ENCODE data around the gene CLASP2.
"Not testable (repeated sequence)": the region's sequence is repeated elsewhere in the genome, so short reads cannot be mapped to it uniquely, and the experiment has no call there.

CLASP2 gene

DNA sequence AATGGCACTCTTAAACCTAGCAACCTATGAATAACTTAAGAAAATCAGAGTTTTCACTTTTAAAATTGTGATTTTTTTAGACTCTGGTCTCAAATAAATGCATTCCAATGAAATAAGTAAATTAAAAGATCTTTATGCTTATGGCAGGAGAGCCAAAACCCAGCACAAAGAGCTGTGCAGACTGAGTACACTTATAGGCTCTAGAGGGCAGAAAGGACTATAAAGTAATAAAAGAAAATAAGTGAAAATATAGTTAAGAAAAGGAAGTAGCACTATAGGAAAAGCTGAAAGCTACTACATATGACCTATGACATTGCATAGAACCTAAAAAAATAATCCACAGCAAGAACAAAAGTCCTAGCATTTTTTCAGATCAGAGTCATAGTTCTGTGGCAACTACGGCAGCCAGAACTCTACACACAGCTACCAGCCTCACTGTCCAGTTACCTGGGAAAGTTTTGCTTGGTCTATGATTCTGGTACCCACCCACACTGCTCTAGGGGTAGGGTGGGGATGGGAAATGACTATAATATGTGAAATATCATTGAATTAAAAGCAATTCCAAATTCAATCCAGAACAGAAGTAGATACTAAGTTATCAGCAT lies 30.5 kb downstream of the CLASP2 start:
- no peak for DNase-seq (ENCODE audit: low spot score)

DNA sequence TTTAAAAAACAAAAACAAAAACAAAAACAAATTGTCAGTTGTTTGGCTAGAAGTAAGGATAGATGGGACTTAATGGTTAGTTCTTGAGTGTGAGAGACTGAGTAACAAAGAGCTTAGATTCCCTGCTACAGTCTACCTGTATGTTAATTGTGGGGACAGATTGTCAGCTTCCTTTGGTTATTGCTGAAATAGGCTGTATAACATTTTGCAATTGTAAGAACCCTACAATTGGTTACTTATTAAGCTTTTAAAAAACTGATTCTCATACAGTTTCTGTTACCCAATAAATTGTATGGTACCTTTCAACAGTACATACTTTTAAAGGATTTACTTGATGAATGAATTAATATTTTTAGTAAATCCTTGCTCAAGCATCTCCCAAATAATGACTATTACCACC lies 35.3 kb downstream of the CLASP2 start:
- DNase-seq (ENCODE audit: low spot score), result no peak

DNA sequence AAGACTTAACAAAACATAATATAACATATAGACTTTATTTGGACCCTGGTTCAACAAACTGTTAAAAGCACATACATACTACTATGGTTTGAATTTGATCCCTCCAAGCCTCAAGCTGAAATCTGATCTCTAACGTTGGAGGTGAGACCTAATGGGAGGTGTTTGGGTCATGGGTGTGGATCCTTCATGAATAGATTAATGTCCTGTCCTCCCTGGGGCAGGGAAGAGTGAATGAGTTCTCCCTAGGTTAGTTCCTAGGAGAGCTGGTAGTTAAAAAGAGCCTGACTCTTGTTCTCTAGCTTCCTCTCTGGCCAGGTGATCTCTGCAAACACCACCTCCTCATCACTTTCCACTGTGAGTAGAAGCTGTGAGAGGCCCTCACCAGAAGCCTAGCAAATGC lies 36.4 kb downstream of the CLASP2 start:
- no peak for DNase-seq (ENCODE audit: low spot score)

DNA sequence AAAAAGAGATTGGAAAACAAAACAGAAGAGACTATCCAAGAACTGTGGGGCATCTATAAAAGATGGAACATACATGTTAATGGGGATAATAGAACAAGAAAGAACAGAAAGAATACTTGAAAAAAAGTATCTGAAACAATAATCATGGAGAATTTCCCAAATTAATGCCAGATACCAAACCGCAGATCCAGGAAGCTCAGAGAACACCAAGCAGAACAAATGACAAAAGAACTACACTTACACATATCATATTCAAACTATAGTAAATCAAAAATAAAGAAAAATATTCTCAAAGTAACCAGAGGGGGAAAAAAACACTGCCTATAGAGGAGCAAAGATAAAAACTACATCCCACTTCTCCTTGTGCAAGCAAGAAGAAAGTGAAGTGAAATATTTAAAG lies 40.0 kb downstream of the CLASP2 start:
- no peak for DNase-seq (ENCODE audit: low spot score)

DNA sequence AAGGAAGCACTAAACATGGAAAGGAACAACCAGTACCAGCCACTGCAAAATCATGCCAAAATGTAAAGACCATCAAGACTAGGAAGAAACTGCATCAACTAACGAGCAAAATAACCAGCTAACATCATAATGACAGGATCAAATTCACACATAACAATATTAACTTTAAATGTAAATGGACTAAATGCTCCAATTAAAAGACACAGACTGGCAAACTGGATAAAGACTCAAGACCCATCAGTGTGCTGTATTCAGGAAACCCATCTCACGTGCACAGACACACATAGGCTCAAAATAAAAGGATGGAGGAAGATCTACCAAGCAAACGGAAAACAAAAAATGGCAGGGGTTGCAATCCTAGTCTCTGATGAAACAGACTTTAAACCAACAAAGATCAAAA lies 44.6 kb downstream of the CLASP2 start:
- DNase-seq (ENCODE audit: low spot score), result not testable (repeated sequence)

DNA sequence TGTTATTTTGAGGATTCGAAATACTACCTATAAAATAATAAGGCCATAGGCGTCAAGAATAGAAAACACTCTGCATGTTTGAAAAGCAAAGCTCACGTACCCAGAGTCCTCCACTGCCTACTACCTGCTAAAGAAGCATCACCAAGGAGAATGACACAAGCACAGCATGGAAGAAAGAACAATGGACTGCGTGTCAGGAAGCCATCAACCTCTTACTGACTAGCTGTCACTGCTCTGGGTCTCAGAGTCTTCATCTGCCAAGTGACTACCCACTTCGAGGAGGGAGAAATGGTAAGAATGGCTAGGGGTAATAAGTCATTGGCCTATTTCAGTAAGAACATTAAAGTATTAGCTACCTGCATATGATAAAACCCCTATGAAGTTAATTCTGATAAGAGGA lies 49.4 kb downstream of the CLASP2 start:
- DNase-seq (ENCODE audit: low spot score), result no peak

DNA sequence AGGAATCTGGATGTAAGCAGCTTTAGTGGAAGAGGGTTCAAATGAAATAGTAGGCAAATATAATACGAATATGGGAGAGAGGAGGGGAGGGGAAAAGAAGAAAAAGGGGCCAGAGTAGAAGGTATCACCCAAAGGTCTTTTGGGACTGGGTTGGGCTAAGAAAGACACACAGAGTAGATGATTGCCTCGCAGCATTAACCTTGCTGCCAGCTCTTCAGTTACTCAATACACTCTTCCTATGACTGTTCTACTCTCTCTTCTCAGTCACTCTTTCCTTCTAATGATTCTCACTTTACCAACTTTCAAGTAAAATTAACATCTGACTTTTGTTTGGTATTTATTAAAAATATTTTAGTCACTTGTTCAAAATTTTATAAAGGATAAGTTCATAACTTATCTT lies 52.8 kb downstream of the CLASP2 start:
- DNase-seq (ENCODE audit: low spot score), result no peak

DNA sequence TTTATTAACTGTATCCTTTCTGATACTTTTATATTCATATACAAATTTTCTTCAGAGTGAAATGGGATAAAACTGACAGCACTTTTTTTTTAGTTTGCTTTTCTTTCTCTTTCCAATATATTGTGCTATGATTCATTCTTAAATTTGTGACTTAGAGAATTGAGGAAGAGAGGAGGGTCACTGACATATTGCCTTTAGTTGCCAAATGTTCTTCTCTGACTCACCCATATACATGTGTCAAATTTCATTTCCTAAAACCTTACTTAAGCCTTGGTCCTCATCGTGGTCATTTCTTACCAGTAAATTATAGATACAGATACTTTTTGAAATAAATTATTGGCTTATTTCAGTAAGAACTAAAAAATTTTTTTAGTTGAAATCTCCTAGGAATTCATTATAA lies 53.9 kb downstream of the CLASP2 start:
- no peak for DNase-seq (ENCODE audit: low spot score)

DNA sequence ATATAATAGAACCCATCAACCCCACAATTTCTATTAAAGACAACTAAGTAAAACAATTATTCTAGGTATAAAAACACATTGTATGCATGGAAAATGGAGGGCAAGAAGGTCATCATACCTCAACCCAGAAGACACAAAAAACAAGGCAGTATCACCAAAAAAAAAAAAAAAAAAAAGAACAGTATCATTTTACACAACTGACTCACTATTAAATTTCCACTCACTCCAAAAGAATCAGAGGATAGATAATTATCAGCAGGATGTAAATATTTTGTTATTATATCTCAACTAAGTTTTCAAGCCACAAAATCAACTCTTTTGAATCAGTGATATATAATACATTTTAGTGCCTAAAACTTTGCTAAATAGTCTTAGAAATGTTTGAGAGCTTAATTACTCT lies 55.0 kb downstream of the CLASP2 start:
- DNase-seq (ENCODE audit: low spot score), result no peak

DNA sequence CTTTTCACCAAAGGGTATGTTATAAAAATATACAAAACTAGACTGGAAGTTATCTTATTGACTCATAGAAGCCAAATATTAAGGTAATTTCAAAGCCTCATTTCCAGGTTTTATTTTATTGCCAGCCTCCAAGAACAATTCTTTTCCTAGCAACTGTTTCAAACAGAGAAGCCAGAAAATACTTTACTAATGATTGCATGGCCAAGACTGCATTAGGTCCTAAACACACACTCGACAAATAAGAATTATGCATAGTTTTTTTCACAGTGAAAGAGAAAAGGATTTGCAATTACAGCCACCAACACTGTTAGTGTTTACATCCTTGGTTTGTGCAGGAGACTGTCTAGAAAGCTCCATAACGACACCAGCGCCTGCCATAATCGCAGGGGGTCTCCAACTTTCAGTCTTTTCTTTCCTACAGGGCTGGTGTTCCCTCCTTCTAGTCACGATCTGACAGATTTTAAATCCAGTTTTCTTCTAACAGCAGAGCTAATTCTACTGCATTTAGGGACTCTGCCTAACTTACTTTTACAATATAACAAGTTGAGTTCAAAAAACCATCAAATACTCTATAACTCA lies 58.1 kb downstream of the CLASP2 start:
- DNase-seq (ENCODE audit: low spot score), result no peak

DNA sequence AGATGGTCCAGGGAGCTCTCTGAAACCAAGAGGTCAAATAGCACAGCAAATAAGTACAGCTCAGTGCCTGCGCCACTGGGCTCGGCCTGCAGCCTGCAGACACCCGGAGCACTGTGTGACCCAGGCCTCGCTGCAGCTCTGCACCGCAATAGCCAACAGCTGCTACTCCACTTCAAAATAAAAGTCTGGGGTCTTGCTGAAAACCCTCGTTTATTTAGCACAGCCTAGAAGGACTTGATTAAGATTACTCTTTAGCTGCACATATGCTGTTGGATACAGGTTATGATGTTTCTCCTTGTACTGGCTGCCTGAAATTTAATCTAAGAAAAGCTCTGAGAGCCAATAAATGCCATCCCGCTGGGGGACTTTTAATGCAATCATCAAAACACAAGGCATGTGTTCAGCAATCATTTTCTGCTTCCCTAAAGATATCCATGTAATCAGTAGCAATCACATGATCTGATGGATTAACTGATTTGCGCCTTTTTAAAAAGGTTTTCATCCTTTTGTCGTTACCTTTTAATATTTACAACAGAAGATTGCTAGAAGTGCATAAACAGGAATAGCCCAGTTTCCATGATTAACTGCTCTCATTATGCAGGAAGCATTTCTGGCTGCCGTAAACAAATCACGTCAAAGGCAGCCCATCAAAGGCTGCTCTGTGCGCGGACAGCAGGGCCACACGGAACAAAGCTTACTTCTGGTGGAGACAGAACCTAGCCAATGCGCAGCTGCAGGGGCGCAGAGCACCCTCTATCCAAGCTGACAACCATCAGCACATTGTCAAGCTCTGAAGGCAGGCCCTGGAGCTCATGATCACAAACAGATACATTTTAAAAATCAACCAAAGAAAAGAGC lies 58.8 kb downstream of the CLASP2 start:
- DNase-seq (ENCODE audit: low spot score), result peak; percentile 93

DNA sequence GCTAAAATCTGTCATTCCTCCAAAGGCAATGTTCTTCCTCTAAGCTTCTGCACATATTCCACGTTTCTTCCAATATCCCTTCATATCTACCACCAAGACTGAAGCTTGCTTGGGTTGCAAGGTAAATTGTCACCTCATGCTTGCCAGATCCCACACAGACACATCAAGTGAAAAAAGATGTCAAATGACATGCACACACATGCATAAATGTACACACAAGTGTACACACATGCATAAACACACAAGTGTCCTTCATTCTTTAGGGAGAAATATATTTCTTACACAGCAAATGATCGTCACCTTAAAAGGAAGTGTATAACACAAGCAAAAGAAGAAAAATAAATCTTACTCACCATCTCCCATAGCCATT lies 59.4 kb downstream of the CLASP2 start:
- DNase-seq (ENCODE audit: low spot score), result no peak

DNA sequence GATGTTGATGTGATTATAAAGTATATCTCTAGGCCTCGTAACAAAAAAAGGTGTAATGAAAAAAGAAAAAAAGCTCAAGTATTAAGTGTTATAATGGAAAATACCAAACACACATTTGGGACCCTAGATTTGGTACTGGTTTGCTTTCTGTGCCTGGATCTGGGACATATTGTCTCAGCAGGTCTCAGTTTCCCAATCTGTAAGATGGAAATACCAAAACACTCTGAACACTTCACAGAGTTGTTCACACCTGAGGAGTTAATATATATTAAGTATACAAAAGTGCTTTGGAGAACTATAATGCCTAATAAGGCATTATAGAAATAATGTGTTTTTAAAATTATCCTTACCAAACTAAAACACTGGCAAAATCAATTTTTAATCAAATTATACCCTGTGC lies 60.0 kb downstream of the CLASP2 start:
- DNase-seq (ENCODE audit: low spot score), result no peak

DNA sequence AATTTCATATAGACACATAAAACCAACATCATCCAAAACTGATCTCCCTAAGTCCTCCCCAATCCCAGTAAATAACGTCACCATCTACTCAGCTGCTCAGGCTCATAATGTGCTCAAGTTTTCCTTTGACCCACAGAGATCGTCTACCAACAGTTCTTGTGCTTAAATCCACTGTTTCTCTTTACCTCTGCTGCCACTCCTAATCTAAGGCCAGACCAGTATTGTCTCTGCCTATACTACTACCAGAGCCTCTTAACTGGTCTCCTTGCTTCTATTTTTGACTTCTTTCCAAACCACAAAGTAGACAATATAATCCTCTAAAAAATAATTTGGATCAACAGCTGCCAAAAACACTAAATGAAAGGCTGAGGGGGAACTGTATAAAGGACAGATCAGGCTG lies 65.3 kb downstream of the CLASP2 start:
- DNase-seq (ENCODE audit: low spot score), result no peak

DNA sequence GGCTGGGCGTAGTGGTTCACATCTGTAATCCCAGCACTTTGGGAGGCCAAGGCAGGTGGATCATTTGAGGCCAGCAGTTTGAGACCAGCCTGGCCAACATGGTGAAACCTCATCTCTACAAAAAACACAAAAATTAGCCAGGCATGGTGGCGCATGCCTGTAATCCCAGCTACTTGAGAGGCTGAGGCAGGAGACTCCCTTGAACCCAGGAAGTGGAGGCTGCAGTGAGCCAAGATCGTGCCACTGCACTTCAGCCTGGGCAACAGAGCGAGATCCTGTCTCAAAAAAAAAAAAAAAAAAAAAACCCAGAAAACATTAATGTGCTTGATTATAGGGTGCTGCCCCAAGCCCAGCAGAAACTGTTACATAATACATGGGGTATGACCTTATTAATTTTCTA lies 67.0 kb downstream of the CLASP2 start:
- not testable (repeated sequence) for DNase-seq (ENCODE audit: low spot score)

DNA sequence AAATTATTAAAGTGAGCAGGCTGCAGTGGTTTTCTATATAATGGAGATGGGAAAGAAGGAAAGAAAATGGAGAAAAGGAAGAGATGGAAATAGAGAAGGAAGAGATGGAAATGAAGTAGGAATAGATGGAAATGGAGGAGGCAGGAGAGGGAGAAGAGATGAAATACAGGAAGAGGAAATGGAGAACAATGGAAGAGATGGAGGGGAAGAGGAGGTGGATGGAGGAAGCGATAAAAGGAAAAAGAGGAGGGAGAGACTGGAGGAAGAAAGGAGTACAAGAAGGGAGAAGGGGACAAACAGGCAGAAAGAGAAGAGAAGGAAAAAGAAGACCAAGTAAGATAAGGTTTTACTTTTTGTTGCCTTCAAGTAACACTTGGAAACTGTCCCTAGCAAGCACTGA lies 67.6 kb downstream of the CLASP2 start:
- no peak for DNase-seq (ENCODE audit: low spot score)

DNA sequence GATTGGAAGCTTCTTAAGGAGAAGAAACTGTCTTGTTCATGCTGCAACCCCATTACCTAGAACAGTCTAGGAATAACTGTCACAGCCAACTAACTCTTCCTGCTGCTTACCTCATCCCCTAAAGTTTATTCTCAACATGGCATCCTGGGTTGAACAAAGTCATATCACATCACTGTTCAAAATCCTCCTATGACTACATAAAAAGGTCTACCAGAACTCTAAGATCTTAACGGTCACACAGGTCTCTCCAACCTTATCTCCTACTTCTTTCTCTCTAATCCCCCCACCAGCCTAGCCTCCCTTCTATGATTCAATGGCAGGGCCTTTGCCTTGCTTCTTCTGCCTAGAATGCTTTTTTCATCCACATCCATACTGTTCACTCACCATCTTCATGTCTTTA lies 69.3 kb downstream of the CLASP2 start:
- DNase-seq (ENCODE audit: low spot score), result no peak

DNA sequence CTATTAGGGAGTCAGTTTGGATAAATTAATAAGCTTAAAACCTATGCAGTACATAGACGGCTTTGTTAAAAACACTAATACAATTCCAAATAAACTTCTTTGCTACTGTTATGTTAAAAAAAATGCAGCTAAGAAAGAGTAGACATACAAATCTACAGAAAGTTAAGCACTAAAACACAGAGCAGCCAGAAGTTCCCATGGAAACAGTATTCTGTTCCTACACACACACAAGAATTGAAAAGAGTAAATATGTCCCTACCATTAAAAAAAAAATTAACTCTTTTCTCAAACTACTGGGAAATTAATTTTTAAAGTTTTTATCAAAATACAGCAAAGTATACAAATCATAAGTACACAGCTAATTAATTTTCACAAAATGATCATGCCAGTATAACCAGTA lies 71.6 kb downstream of the CLASP2 start:
- DNase-seq (ENCODE audit: low spot score), result no peak

DNA sequence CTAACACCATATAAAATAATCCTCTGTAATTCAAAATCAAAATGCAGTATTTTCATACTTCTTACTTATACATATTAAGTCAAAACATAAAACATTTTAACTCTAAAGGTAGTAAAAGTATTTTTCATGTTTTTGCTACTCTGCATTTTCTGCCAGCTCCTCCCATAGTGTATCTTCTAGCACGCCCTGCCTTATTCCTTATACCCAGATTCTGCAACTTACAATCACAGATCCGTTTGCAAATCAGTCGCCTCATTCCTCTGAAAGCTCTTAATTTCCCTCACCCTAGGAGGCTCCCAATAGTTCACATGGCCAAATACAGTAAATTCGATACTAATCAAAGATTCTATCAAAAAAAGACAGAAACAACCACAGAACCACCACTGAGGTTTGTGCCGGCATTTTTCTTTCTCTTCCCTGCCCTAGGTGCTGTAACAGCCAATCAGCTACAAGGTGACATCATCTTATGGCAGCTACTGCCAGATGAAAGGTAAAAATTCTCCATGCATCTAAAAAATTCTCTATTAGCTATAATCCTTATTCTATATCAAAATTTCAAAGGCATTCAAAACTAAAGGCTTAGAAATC lies 72.9 kb downstream of the CLASP2 start:
- peak; percentile 89 for DNase-seq (ENCODE audit: low spot score)

DNA sequence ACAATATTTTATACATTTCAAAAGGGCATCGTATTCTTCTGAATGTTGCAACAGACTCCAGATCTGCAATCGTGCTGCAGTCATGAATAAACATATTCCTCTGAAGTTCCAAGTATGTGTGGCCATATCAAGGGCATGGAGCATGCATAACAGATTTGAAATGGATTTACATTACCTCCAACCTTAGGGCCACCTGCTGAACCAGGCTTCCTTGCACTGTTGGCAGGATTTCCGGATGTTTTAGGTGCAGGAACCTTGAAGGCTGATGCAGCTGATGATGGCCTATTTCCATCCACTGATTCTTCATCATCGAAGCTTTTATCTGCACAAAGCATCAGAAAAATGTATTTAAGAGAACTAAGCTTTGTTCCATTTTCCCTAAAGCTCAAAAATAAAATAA lies 73.5 kb downstream of the CLASP2 start:
- no peak for DNase-seq (ENCODE audit: low spot score)

DNA sequence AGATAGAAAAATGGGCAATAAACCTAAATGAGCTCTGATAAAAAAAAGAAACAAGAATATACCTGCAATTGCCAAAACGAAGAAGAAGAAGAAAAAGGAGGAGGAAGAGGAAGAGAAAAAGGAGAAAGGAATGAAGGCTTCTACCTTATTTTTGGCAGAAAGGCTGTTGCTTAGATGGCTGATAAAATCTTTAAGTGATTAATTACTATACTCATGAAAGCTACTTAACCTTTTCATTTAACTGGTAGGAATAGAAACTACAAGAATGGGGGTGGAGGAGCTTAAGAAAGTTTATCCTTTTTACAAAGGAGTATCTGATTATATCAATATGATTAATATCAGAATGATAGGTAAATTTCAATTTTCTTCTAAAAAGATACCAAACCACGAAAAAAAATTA lies 75.2 kb downstream of the CLASP2 start:
- no peak for DNase-seq (ENCODE audit: low spot score)

DNA sequence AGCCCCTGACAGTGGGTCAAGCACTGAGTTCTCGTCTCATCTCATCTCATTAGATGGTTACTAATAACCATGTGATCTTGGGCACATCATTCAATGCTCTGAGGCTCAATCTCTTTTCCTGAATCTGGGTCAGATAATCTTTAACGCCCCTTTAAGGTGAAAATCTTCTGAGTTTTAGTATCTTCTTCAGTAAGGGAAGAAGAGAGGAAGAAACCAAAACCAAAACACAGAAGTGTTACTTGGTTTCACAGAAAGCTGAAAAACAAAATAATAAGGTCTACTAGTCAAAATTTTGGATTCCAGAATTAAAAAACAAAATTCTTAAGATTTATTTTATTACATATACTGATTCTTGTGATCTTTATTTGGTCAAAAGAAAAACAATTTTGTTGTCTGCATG lies 78.2 kb downstream of the CLASP2 start:
- no peak for DNase-seq (ENCODE audit: low spot score)

DNA sequence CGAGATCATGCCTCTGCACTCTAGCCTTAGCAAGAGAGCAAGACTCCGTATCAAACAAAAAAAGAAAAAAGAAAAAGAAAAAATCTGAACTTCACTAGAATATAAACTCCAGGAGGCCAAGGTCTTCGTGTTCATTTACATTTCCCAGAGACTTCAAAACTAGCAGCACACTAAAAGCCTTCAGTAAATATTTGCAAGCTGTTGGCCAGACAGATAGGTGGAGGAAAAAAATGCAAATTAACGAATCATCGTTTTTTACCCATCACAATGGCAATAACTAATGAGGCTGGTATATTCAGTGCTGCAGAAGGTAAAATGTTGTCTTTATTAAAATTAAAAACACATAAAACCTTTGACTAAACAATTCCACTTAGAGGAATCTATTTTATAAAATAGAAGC lies 80.6 kb downstream of the CLASP2 start:
- no peak for DNase-seq (ENCODE audit: low spot score)

All from cerebellar cortex (tissue), 1 donor.